OCI-LY1 (cell line): ENCODE data around the gene IKZF1.

Experiments used
- CTCF ChIP-seq: fragments of 200-600 bp; sonication (generic), shearing (Covaris generic); IDR thresholded peaks from 2 replicates; pipeline ENCODE4 v1.5.1; 2017; ENCODE audit warnings: mild to moderate bottlenecking, antibody characterized with exemption, low read length, moderate library complexity, mixed read lengths
- EZH2 ChIP-seq: fragments of 200-600 bp; sonication (generic), shearing (Covaris generic); IDR thresholded peaks from 2 replicates; pipeline ENCODE4 v1.8.0; 2017; ENCODE audit warnings: borderline replicate concordance, mixed run types, mild to moderate bottlenecking, antibody characterized with exemption, low read length, moderate library complexity, mixed read lengths

DNA sequence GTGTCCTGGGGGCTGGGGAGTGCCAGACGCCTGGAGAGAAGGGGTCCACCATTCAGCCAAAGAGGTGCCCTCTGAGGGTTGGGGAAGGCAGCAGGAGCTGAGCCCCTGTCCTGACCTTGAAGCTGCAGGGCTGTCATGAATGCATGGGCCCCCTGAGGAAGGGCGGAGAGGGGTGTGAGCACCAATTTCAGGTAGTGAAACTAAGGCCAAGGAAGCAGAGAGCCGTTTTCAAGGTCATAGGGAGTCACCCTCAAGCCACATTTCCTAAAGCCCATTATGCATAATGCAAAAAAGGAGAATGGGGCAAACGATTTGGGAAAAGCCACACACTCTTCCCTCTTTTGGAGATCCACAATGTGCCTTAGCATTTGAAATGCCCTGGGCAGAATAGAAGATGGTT is 108.5 kb downstream of the IKZF1 start:
- TF ChIP-seq EZH2 (no peak), CTCF (no peak)
